SW480 (cell line): Measurements from ENCODE around the gene TMEM258.

Source experiments
- DNase-seq: peaks from one replicate; pipeline ENCODE4 v3.0.0-alpha.2; 2016; ENCODE audit warnings: low spot score

The TMEM258 gene

GRCh38 chr11:61820174-61820573 lies 27.8 kb upstream of the TMEM258 start:
- no peak for DNase-seq

- no peak for DNase-seq
Measured at GRCh38 chr11:61817471-61818202, 25.2 kb upstream of the TMEM258 start.

GRCh38 chr11:61816736-61817455 lies 24.5 kb upstream of the TMEM258 start, which contains the start of gene FADS1:
Gene FADS1 (minus strand): TSS chr11:61817003. CDS start chr11:61816929, 74 bp downstream.
- DNase-seq: peak; percentile 95

GRCh38 chr11:61815790-61816735 lies 23.7 kb upstream of the TMEM258 start:
- peak; percentile 79 for DNase-seq

- peak; percentile 93 for DNase-seq
Measured at GRCh38 chr11:61814958-61815789, 22.8 kb upstream of the TMEM258 start.

- DNase-seq: peak; percentile 84
Measured at GRCh38 chr11:61814247-61814957, 22.0 kb upstream of the TMEM258 start.

- no peak for DNase-seq
Measured at GRCh38 chr11:61812736-61813411, 20.5 kb upstream of the TMEM258 start.

- DNase-seq: no peak
Measured at GRCh38 chr11:61811831-61812230, 19.4 kb upstream of the TMEM258 start.

- no peak for DNase-seq
Measured at GRCh38 chr11:61810671-61811175, 18.3 kb upstream of the TMEM258 start.

GRCh38 chr11:61806785-61807184 lies 14.4 kb upstream of the TMEM258 start:
- no peak for DNase-seq

- no peak for DNase-seq
Measured at GRCh38 chr11:61805146-61805545, 12.7 kb upstream of the TMEM258 start.

GRCh38 chr11:61803889-61804647 lies 11.7 kb upstream of the TMEM258 start:
- DNase-seq: no peak

- no peak for DNase-seq
Measured at GRCh38 chr11:61802605-61803004, 10.2 kb upstream of the TMEM258 start.

- DNase-seq: no peak
Measured at GRCh38 chr11:61800331-61801281, 8.2 kb upstream of the TMEM258 start.

GRCh38 chr11:61799665-61800284 lies 7.4 kb upstream of the TMEM258 start:
- no peak for DNase-seq

GRCh38 chr11:61797263-61797944 lies 5.0 kb upstream of the TMEM258 start:
- DNase-seq: peak; percentile 76
